ENCODE data around the gene ESRRA.

DNA sequence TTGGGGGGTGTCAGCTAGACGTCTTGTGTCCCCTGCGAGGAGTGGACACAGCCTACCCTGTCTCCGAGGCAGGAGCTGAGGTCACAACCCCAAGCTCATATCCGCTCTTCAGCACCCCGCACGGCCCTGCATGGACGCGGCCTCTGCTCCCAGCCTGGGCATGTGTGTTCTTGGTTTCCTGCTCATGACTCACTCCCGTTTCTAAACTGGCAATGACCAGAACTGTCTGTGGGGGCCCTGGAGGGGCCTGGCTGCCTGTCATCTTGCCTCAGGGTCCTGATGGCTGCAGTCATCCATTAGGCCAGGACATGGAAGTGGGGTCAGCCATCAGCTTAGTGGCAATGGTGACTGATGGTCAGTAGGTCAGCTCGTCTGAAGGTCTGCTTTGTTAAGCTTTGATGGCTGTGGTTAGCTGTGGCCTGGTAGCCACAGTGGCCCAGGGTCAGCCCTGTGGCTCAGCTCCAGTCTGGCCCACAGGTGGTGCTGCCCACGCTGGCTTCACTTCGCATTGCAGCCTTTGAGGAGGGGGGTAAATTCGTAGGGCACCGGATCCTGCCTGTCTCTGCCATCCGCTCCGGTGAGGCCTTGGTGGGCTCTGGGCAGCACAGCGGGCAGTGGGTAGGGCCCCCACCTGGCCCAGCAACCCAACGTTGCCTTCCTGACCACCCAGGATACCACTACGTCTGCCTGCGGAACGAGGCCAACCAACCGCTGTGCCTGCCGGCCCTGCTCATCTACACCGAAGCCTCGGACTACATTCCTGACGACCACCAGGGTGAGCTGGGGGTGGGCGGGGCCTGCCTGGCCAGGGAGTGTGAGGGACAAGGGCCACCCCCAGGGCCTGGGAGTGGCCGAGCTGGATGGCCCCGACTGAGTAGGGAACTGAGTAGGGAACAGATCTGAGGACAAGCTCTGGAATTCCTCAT lies 42.0 kb upstream of the ESRRA start:
- TF ChIP-seq, protein P1, sequence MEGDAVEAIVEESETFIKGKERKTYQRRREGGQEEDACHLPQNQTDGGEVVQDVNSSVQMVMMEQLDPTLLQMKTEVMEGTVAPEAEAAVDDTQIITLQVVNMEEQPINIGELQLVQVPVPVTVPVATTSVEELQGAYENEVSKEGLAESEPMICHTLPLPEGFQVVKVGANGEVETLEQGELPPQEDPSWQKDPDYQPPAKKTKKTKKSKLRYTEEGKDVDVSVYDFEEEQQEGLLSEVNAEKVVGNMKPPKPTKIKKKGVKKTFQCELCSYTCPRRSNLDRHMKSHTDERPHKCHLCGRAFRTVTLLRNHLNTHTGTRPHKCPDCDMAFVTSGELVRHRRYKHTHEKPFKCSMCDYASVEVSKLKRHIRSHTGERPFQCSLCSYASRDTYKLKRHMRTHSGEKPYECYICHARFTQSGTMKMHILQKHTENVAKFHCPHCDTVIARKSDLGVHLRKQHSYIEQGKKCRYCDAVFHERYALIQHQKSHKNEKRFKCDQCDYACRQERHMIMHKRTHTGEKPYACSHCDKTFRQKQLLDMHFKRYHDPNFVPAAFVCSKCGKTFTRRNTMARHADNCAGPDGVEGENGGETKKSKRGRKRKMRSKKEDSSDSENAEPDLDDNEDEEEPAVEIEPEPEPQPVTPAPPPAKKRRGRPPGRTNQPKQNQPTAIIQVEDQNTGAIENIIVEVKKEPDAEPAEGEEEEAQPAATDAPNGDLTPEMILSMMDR (IDR thresholded peaks at IDR 0.05): no peak
- no peak for TF ChIP-seq POLR2A (IDR thresholded peaks at IDR 0.05)
- TF ChIP-seq EP300 (IDR thresholded peaks at IDR 0.05): no peak
